Lower leg skin (tissue), 4 donors: ENCODE measurements around the gene LRP4. TPM values are rescaled to one million over a fixed set of nuclear protein-coding genes. Genes with fewer than 3 reads are reported as not detected.

Experiments
- DNase-seq, 2 donors: peaks; one replicate each; pipeline ENCODE4 v3.0.0-alpha.2; 2019; ENCODE audit warnings: low spot score in 2 of 2
- H3K4me3 ChIP-seq: fragments of 200-600 bp; sonication (generic); 2 replicates; pipeline ENCODE4 v1.5.1; 2017; ENCODE audit warnings: mild to moderate bottlenecking, low read depth; ENCODE audit not compliant: poor library complexity, severe bottlenecking
- CTCF ChIP-seq, 3 donors: fragments of 450-650 bp; IDR thresholded peaks; one replicate each; pipeline ENCODE4 v1.5.1; 2016; ENCODE audit warnings: antibody characterized with exemption in 3 of 3, mild to moderate bottlenecking in 3 of 3, moderate library complexity in 2 of 3
- POLR2A ChIP-seq, 2 donors: fragments of 450-650 bp; IDR thresholded peaks; one replicate each; pipeline ENCODE4 v1.6.1; 2016 to 2017; ENCODE audit warnings: antibody characterized with exemption in 2 of 2, mild to moderate bottlenecking in 1 of 2, moderate library complexity in 1 of 2
- WGBS, 2 donors: methylation state at CpG; one replicate each; pipeline ENCODE4 v1.1.5; 2018; 5-methylcytosine and 5-hydroxymethylcytosine counted together
- intact Hi-C: fragments of 100-400 bp; cut with DNase I; formaldehyde crosslinking; loops from one replicate; pipeline ENCODE4 v1.15.0; 2023; ENCODE audit warnings: low total_unique reads
- total RNA-seq, 4 donors: library from RNA; depleted of rRNA; stranded (reverse); fragments of >200 nt; gene quantifications; one replicate each; pipeline ENCODE4 v1.1.0, GENCODE V29; 2016

The LRP4 gene
- total RNA-seq, 4 donors from 2014 or later = 65.5 to 164 (median 111) TPM

- TF ChIP-seq CTCF (IDR thresholded peaks at IDR 0.05) (no peak), POLR2A (IDR thresholded peaks at IDR 0.05) (no peak)
- intact Hi-C loops = no loop called here
- DNase-seq = no peak
- no peak overlapping the region for H3K4me3 ChIP-seq
- WGBS, 2 donors = 40 to 45% methylated on average over 7 of the region's 7 CpGs
Observed at GRCh38 chr11:46914910-46915309, 3.4 kb downstream of the LRP4 start.

- WGBS, 2 donors = 18 to 29% methylated on average over 5 of the region's 5 CpGs
- no peak for DNase-seq
- TF ChIP-seq CTCF (IDR thresholded peaks at IDR 0.05) = no peak
- no peak for TF ChIP-seq POLR2A (IDR thresholded peaks at IDR 0.05)
- H3K4me3 ChIP-seq = no peak overlapping the region
- intact Hi-C loops = no loop called here
Observed at GRCh38 chr11:46914363-46914762, 4.0 kb downstream of the LRP4 start.

- intact Hi-C loops = no loop called here
- 70 to 85% methylated on average over 3 of the region's 3 CpGs for WGBS, 2 donors
- no peak for DNase-seq
- TF ChIP-seq POLR2A (IDR thresholded peaks at IDR 0.05) (no peak), CTCF (IDR thresholded peaks at IDR 0.05) (no peak)
- H3K4me3 ChIP-seq = no peak overlapping the region
Observed at GRCh38 chr11:46913484-46913883, 4.9 kb downstream of the LRP4 start.

- no peak overlapping the region for H3K4me3 ChIP-seq
- 34 to 41% methylated on average over 13 of the region's 13 CpGs for WGBS, 2 donors
- DNase-seq = no peak
- intact Hi-C loops = no loop called here
- TF ChIP-seq POLR2A (IDR thresholded peaks at IDR 0.05) = no peak
- no peak for TF ChIP-seq CTCF (IDR thresholded peaks at IDR 0.05)
Observed at GRCh38 chr11:46912526-46913150, 5.7 kb downstream of the LRP4 start.

- WGBS, 2 donors = 98% methylated on average over 4 of the region's 4 CpGs
Observed at GRCh38 chr11:46907606-46908005, 10.7 kb downstream of the LRP4 start.

More at GRCh38 chr11:46907606-46908005, 10.7 kb downstream of the LRP4 start:
- intact Hi-C loops = no loop called here
- TF ChIP-seq CTCF (IDR thresholded peaks at IDR 0.05) = no peak
- no peak for TF ChIP-seq POLR2A (IDR thresholded peaks at IDR 0.05)
- H3K4me3 ChIP-seq = no peak overlapping the region
- DNase-seq = no peak
